Measurements from ENCODE around the gene ZNF618.

The ZNF618 gene

DNA sequence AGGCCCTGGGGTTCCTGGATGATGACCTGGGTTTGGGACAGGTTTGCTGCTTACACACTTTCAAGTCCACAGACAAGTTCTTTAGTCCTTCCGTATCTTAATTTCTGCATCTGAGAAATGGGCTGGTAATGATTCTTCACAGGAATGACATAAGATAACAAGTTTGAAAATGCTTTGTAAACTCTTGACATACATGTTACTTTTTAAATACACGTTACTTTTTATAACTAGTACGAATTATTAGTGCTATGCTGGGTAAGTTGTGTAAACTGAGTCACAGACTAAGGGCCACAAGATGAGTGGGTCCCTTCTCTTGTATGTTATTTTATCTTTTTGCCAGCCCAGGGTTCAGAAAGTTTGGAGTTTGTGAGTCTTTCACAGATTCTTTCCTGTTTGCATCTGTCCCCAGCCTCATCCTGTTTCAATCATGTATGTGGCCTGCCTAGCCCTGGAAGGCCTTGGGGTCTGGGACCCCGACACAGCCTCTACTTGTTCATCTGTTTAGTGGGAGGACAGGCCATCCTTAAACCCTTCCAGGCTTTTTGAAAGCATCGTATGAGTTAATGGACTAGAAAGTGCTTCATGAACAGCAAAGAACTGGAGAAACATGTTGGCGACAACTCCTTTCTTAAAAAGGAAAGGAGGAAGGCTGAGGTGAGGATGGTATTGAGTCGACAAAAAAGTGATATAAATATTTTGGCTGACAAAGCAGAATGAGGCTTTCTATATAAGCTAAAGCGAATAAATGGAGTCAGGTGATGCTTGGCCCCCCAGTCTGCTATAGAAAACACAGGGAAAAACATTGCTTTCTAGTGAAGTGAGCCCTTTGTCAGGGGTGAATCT is 9.3 kb downstream of the ZNF618 start:
- no peak for DNase-seq (ENCODE audit: low read depth in 2 of 2)

DNA sequence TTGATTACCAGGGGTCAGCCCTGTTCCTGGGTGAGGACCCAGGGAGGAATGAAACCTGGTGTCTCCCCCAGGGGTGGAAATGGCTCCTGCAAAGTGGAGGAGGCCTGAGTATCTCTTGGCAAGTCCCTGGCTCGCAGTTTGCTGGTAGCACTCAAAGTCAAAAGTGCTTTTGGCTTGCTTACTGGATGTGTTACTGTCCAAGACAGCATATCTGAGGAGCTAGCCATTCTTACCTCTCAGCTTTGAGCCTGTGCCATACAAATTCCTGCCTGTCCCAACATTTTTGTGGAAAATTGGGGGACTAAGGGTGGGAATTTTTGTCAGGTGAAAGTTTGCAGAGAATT is 9.9 kb downstream of the ZNF618 start:
- no peak for DNase-seq (ENCODE audit: low read depth in 2 of 2)

DNA sequence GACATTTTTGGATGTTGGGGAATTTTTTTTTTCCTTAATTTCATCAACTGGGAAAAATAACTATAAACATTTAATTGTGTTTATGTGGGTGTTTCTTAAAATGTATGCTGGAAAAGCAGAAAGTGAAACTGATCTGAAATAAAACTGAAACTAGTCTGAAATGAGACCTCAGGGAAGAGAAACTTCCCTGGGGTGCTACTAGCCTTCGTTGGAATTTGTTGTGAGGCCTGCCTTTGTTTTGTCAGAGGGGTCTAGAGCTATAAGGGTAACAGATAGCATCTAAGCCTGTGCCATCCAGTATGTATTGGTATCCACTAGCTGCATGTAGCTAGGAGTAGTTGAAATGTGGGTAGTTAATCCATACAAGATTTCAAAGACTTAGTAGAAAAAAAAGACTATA is 10.4 kb downstream of the ZNF618 start:
- DNase-seq (ENCODE audit: low read depth in 2 of 2), result no peak

DNA sequence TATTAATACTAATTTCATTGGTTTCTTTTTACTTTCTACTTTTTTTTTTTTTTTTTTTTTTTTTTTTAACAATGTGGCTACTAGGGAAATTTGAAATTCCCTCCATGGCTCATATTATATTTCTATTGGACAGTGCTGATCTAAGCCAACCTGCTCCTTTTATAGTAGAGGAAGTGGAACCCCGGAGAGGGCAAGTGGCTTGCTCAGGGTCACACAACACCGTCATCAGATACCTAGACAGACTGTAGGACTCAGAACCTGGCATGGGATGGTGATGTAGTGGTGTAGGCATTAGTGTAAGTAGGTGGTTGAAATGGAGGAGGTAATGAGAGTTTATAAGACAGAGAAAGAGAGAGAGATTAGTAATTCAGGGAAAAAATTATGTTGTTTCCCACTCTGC is 10.8 kb downstream of the ZNF618 start:
- DNase-seq (ENCODE audit: low read depth in 2 of 2), result no peak

DNA sequence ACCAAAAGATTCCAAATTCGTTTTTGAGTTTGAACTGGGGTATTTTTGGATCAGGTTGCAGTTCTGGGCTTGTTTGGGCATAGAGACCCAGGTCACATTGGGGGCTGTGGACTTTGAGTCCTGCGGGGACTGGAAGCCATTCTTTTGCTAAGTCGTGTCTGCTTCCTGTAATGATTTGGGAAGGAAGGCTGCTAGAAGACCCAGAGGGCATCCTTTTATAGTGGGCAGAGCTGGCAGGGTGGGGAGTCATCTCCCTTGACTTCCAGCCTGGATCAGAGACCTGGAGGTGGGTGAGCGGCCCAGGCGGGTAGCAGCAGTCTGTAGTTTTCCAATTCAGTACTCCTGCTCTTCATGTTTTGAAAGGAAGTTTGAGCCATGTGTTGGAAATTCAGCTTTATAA is 11.3 kb downstream of the ZNF618 start:
- no peak for DNase-seq (ENCODE audit: low read depth in 2 of 2)

DNA sequence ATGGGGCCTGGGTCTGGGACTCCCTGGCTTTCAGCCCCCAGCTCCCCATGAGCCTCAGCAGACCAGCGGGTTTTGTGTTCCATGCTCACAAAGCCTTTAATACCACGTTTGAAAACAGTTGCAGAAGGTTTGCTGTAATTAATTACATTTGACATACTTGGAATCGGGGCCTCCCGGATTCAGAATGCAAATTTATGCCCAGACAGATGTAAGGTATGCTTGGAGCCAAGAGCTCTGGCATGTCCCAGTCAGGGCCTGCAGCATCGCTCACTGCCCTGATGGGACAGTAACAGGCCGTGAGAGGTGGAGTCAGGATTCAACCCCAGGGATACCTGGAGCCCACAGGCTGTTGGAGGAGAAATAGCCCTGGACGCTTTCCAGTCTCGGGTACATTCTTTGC is 12.2 kb downstream of the ZNF618 start:
- no peak for DNase-seq (ENCODE audit: low read depth in 2 of 2)

DNA sequence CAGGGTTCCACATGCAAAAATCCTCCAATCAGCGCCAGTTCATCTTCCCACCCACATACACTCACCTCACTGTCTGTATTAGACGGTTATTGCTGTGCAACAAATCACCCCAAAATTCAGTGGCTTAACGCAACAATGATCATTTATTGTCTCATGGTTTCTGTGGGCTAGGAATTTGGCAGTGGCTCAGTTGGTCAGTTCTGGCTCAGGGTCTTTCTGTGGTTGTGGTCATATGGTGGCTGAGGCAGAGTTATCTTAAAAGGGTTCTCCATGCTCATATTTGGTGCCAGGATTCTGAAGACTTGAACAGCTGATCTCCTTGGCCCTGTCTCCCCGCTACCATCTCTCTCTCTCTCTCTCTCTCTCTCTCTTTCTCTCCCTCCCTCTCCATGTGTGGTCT is 12.9 kb downstream of the ZNF618 start:
- DNase-seq (ENCODE audit: low read depth in 2 of 2), result no peak

DNA sequence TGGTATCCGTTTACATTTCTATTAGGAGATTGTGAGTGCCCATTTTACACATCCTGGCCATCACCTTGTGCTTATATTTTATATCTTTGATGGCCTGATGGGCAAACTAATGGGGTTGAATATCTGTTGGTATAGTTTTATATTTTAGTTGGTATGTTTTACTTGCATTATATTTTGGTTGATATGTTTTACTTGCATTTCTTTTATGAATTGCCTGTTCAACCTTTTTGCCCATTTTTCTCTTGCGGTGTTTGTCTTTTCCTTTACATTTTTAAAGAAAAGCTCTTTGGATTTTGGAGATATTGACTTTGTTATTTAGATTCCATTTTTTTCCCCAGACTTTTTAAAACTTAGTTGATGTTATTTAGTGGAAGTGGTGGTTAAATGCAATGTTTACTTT is 14.6 kb downstream of the ZNF618 start:
- no peak for DNase-seq (ENCODE audit: low read depth in 2 of 2)

DNA sequence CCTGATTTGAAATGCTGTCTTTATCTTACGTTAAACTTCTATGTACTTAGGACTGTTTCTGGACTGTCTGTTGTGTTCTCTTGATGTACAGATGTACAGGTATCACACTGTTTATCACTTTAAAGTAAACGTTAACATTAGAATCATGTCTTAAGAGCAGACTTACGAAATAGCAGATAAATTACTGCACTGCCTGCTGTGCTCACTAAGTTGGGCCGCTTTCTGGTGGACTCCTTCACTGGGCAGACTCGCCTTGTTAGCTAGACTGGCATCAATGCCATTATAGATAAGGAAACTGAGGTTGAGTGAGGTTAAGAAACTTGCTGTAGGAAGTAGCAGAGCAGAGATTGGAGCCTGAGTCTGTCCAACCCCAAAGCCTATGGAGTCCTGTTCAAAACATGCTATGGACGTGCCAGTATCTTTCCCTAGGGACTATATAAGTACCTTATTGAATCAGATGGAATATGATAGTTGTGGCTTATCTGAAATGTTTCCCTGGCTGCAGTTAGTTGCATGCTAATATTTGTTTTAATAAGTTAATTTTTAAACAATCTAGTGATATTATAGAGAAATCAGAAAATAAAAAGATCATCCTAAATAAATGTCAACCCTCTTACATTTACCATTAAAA is 16.9 kb downstream of the ZNF618 start:
- DNase-seq (ENCODE audit: low read depth in 2 of 2), result no peak

DNA sequence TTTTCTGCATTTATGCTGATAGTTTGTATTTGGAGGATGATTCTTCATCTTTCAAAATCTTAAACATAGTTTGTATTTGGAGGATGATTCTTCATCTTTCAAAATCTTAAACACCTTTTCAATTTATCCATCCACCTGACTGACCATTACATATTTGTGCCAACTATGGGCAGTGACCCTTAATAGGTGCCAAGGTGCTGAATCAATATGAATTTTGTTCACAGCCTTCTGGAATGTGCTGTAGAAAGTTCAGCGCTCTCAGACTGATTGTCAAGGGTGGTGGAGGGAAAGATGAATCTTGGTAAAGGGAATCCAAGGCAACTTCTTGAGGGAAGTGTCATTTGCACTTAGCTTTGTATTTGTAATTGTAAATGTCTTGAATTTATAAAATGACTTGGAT is 18.1 kb downstream of the ZNF618 start:
- DNase-seq (ENCODE audit: low read depth in 2 of 2), result no peak

DNA sequence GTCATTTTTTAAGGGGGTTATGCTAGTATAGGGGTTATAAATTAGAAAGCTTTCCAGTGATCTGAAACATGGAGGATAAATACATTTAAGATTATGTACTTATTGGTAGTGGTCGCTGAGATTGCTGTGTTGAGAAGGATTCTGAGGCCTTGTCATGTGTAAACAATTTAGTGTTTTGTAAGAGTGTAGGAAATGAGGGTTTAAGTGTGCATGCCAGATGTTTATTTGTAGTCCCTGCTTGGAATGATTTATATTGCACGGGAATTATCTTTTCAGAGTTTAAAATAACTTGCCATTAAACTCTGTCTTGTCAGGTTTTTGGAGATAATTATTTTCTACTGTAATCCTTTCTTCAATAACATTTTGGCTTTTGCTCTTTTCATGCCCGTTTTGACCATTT is 19.4 kb downstream of the ZNF618 start:
- DNase-seq (ENCODE audit: low read depth in 2 of 2), result no peak

DNA sequence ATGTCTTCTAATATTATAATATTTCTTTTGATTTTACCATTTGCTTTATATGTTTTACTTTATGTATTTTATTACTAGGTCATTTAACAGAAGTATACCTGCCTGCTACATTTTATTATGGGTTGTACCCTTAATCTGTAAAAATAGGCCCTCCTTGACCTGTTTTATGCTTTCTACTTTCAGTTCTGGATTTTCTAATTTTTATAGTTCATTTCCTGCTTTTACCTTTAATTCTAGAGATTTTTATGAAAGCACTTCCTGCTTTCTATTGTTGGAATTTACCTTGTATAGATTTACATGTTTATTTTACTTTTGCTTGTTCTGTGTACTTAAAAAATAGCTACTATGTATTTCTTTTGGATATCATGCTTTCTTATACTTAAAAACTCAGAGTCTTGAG is 20.6 kb downstream of the ZNF618 start:
- no peak for DNase-seq (ENCODE audit: low read depth in 2 of 2)

DNA sequence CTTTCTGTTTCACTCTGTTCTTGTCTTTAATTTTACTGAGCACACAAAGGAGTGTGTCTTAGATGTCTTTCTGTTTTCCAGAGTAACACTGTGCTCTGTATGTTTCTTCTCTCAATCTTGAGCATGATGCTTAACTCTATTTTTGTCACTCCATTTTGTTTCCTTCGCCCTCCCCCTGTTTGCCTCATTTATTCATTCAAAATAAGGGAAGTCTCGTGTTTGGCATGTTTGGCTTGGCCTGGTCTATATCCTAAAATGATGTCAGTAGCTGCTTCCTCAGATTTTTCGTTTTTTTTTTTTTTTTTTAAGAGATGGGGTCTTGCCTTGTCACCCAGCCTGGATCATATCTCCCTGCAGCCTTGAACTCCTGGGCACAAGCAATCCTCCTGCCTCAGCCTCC is 22.0 kb downstream of the ZNF618 start:
- DNase-seq (ENCODE audit: low read depth in 2 of 2), result no peak

DNA sequence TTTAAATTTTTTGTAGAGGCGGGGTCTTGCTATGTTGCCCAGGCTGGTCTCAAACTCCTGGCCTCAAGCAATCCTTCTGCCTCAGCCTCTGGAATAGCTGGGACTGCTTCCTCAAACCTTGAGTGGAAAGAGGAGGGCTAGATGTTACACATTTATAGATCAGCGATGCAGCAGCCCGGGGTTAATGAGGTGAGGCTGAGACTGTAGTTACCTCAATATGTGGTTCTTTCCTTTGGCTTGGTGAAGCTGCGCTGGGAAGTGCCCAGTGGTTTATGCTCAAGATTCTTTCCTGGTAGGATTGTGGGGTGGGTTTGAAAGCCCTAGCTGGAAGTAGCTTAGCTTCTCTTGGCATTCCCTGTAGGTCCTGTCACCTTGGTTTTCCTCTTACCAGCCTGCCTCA is 22.5 kb downstream of the ZNF618 start:
- no peak for DNase-seq (ENCODE audit: low read depth in 2 of 2)

DNA sequence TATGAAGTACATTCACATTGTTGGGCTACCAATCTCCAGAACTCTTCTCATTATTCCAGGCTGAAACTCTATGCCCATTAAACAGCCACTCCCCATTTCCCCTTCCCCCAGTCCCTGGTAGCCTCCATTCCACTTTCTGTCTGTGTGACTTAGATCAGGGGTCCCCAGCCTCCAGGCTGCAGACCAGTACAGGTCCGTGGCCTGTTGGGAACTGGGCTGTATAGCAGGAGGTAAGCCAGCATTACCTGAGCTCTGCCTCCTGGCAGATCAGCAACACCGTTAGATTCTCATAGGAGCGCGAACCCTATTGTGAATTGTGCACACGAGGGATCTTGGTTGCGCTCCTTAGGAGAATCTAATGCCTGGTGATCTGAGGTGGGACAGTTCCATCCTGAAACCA is 23.1 kb downstream of the ZNF618 start:
- DNase-seq (ENCODE audit: low read depth in 2 of 2), result no peak

DNA sequence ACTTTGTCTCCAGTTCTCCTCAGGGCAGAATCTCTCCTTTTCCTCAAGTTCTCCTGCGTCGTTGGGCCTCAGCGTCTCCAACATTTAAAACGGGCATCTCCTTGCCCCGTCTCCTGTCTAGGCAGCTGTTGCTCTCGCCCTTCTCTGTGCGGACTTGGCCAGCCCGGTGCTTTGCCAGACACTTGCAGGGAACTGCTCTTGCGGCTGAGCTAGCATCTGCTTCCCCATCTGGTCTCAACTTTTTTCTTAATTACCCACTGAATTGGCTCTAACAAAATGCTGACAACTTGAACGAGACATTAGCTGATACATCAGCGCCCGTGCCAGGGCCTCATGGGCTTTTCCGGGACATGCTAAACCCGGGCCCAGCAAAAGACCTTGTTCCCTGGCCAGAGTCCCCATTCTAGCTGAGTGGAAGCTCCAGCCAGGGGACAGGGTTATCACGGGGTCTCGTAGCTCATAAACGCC is 25.1 kb downstream of the ZNF618 start:
- no peak for DNase-seq (ENCODE audit: low read depth in 2 of 2)

DNA sequence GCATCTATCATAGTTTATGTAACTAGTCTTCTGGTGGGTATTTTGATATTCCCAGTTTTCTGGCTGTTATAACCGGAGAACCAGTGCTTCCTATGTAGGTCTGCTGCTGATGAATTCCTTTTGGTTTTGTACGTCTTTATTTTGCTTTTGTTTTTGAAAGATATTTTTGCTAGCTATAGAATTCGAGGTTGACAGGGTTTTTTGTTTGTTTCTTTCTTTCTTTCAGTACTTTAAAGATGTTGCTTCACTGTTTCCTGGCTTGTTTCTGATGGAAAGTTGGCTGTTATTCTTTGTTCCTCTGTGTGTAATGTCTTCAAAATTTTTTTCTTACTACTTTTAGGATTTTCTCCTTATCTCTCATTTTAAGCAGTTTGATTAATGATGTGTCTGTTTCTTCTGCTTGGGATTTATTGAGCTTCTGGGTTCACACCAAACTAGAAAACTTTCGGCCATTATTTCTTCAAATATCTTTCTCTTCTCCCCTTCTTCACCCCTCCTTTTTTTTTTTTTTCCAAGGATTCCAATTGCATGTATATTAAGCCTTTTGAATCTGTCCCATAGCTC is 27.5 kb downstream of the ZNF618 start:
- DNase-seq (ENCODE audit: low read depth in 2 of 2), result no peak

DNA sequence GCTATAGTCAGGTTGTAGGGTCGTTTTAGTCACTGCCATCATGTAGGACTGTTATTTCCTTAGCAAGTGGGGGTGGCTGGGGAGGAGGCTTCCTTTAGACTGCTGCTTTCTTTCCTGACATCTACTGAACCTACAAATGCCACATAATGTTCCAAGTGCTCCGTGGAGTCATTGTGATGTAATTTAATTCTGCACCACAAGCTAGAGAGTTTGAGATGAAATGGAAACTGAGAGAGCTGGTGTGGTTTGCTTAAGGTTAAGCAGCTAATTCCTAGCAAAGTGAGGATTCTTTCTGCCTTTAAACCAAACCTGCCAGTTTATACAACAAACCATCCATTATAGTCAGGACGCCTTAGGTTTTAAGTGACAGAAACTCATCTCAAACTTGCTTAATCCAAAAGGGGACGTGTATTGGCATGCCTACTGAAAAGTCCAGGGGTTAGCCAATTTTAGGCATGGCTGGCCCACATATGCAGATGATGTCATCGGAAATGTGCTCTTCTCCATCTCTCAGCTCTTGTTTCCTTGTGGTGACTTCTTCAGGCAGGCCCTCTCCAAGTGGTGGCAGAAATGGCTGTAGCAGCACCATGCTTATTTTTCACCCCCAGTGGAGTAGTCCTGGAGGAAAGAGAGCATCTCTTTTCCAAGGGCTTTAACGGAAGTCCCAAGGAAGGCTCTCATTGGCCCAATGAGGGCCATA is 30.5 kb downstream of the ZNF618 start:
- DNase-seq (ENCODE audit: low read depth in 2 of 2), result no peak

DNA sequence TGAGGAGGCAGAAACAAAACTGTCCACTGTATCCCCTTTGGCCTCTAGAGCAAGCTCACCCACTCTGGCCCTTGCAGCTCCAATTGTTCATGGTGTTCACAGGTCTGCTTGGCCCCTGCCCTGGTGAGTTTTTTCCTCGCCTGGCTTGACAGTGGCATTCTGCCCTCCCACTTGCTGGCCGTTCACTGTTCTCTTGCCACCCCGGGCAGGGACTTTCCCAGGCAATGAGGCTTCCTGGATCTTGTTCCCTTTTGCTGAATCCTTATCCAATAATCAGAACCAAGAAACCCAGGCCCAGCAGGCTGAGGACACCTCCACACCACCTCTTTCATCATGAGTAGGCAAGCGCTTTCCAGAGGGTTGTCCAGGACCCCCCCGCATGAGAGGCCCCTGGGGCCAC is 31.2 kb downstream of the ZNF618 start:
- no peak for DNase-seq (ENCODE audit: low read depth in 2 of 2)

DNA sequence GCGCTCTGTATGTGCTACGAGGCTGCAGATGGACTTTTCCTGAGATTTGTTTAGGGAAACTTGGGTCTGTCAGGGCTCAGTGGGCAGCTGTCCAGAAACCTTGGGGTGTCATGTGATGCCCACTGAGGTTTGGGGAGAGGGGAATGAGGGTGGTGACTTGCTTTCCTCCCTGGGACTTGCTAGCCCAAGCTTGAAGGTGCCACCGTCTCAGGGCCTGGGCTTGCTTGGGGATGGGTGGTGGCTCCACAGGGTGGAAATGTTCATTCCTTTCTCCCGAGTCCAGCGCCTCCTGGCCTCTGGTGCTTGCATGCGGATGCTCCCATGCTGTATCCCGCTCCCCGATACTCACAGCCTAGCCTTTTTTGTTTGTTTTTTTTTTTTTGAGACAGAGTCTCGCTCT is 33.3 kb downstream of the ZNF618 start:
- DNase-seq (ENCODE audit: low read depth in 2 of 2), result no peak

DNA sequence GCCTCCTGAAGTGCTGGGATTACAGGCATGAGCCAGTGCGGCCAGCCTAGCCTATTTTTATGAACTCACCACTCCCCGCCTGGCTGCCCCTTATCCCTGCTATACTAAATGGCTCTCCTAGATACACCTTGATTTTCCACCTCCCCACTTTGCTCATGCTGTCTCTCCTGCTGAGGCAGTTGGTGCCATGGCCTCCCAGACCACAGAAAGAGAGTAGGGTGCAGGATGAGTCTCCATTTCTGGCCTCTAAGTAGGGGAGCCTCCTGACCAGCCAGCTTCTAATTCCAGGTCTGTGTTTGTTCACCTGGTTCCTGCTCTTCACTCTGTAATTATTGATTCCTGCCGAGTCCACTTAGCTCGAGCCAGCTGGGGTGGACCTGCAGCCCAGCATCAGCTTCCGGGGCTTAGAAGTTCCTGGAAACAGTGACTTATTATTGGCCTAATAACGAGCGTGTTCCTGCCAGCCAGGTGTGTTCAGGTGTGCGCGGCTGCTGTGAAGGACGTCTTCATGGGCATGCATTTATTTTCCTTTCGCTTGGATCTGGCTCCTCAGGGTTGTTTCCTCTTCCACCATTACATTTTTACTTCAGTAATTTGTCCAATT is 34.0 kb downstream of the ZNF618 start:
- DNase-seq (ENCODE audit: low read depth in 2 of 2), result no peak

DNA sequence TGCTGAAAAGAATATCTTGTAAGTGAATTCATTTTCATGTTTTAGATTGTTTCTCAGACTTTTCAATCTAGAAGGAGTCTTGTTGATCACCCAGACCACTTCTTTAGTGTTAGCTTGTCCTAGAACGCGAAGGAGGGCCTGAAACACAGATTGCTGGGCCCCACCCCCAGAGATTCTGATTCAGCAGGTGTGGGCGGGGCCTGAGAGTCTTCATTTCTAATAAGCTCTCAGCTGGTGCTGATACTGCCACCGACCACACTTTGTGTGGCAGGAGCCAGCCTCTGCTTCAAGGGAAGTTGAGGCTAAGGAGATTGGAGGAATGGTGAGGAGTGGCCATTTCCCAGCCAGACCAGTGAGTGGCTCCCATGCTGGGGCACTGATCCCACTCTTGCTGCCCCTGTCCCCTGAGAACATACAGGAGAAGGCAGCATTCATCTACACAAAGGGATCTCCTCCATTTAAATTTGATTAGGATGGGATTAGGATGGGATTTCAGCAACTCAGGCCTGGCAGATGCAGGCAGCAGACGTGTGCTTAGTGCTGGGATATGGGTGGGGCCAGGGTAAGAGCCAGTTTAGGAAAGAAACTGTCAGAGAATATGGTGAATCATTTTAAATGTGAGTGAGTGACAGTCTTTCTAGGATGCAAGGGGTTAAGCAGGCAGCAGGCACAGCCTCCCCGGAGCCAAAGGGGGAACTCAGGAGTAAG is 35.9 kb downstream of the ZNF618 start:
- no peak for DNase-seq (ENCODE audit: low read depth in 2 of 2)
